HCT116 (cell line): ENCODE data around the gene SMCO1. TPM values are rescaled to one million over a fixed set of nuclear protein-coding genes. Genes with fewer than 3 reads are reported as not detected.
"Not testable (repeated sequence)": the region's sequence is repeated elsewhere in the genome, so short reads cannot be mapped to it uniquely, and the experiment has no call there.

Source experiments
- ATAC-seq: fragments of 200-7000 bp; cut with Tn5 transposase; 2 replicates; pipeline ENCODE4 v1.9.1; 2020; ENCODE audit warnings: mild to moderate bottlenecking, moderate library complexity
- BruUV-seq: library from RNA; stranded (reverse); fragments of 400-500 nt; replicated peaks from 2 replicates; lab custom pipeline; 2021; lab: Mats Ljungman, UMichigan
- CTCF ChIA-PET: fragments of 300-600 bp; sonication (Branson Sonifier 250); formaldehyde crosslinking; loops from one replicate; lab custom pipeline; 2021; ENCODE audit warnings: antibody characterized with exemption; lab: Charles Lee
- POLR2A ChIA-PET: fragments of 300-600, 350-600 bp; sonication (Branson Sonifier 250); formaldehyde crosslinking; loops from one replicate; lab custom pipeline; 2021; ENCODE audit warnings: antibody characterized with exemption; lab: Charles Lee
- RAD21 ChIA-PET, 2 experiments: fragments of 300-600 bp; sonication (Branson Sonifier 250); formaldehyde crosslinking; loops; one replicate each; lab custom pipeline; 2023; ENCODE audit warnings: low total read pairs in 2 of 2; ENCODE audit not compliant: uncharacterized antibody in 2 of 2, unreplicated experiment in 2 of 2, low non-redundant PET in 1 of 2; lab: Charles Lee
- DNase-seq: peaks from one replicate; pipeline ENCODE4 v3.0.0-alpha.2; 2010; ENCODE audit warnings: low read depth, low spot score
- H2AFZ ChIP-seq: fragments of 200-600 bp; shearing (Covaris generic), sonication (generic); 2 replicates; pipeline ENCODE4 v1.6.1; 2017; ENCODE audit warnings: low read depth, mixed run types, mixed read lengths, antibody characterized with exemption, low read length; ENCODE audit not compliant: poor library complexity, severe bottlenecking
- H3K27ac ChIP-seq: 2 replicates; pipeline ENCODE4 v1.5.1; 2012; ENCODE audit warnings: low read depth, low read length
- H3K27me3 ChIP-seq: fragments of 200-600 bp; sonication (generic); 2 replicates; pipeline ENCODE4 v1.6.1; 2016; ENCODE audit warnings: mixed run types, low read length, mixed read lengths; ENCODE audit not compliant: insufficient read depth
- H3K36me3 ChIP-seq, 2 experiments: fragments of 200-500 bp in 1 of 2; fragments of 200-600 bp in 1 of 2; sonication (Bioruptor generic) in 1 of 2; sonication (generic) in 1 of 2; 2 replicates each; pipeline versions ENCODE4 v1.5.1 to v1.6.1; 2014 to 2016; ENCODE audit warnings: low read length in 2 of 2, inconsistent platforms in 1 of 2, mixed read lengths in 1 of 2, mixed run types in 1 of 2; ENCODE audit not compliant: insufficient read depth in 2 of 2, control insufficient read depth in 1 of 2
- H3K4me1 ChIP-seq, 2 experiments: fragments of 200-600 bp in 1 of 2; sonication (generic) in 1 of 2; 2 replicates each; pipeline versions ENCODE4 v1.5.1 to v1.6.1; 2012 to 2017; ENCODE audit warnings: low read length in 2 of 2, inconsistent platforms in 1 of 2, mild to moderate bottlenecking in 1 of 2, mixed read lengths in 1 of 2, mixed run types in 1 of 2, moderate library complexity in 1 of 2; ENCODE audit not compliant: insufficient read depth in 2 of 2, control insufficient read depth in 1 of 2
- H3K4me2 ChIP-seq: fragments of 200-600 bp; sonication (generic); 2 replicates; pipeline ENCODE4 v1.6.1; 2017; ENCODE audit warnings: mixed run types, low read length, mixed read lengths
- H3K4me3 ChIP-seq, 2 experiments: fragments of 200-600 bp in 1 of 2; sonication (generic) in 1 of 2; replicated peaks in 1 of 2; 2 replicates each; pipeline ENCODE4 v1.5.1; 2011 to 2016; ENCODE audit warnings: low read length in 2 of 2, control low read depth in 1 of 2, low read depth in 1 of 2, mild to moderate bottlenecking in 1 of 2, mixed read lengths in 1 of 2, mixed run types in 1 of 2
- H3K79me2 ChIP-seq: fragments of 200-600 bp; sonication (generic); 2 replicates; pipeline ENCODE4 v1.6.1; 2017; ENCODE audit warnings: mild to moderate bottlenecking, mixed run types, low read length, moderate library complexity, mixed read lengths; ENCODE audit not compliant: insufficient read depth
- H3K9ac ChIP-seq: fragments of 200-600 bp; sonication (generic); 2 replicates; pipeline ENCODE4 v1.6.1; 2016; ENCODE audit warnings: low read length, mixed read lengths
- H3K9me2 ChIP-seq: fragments of 200-600 bp; sonication (generic), shearing (Covaris generic); 2 replicates; pipeline ENCODE4 v1.6.1; 2017; ENCODE audit warnings: mixed run types, mild to moderate bottlenecking, moderate library complexity; ENCODE audit not compliant: insufficient read depth
- H3K9me3 ChIP-seq, 2 experiments: fragments of 200-500 bp in 1 of 2; fragments of 200-600 bp in 1 of 2; sonication (Bioruptor generic) in 1 of 2; sonication (generic) in 1 of 2; 2 replicates each; pipeline ENCODE4 v1.6.1; 2014 to 2017; ENCODE audit warnings: low read length in 2 of 2, mixed read lengths in 2 of 2, inconsistent platforms in 1 of 2, low read depth in 1 of 2, mild to moderate bottlenecking in 1 of 2, mixed run types in 1 of 2, moderate library complexity in 1 of 2; ENCODE audit not compliant: control insufficient read depth in 1 of 2, insufficient read depth in 1 of 2
- H4K20me1 ChIP-seq: fragments of 200-600 bp; sonication (generic), shearing (Covaris generic); 2 replicates; pipeline ENCODE4 v1.6.1; 2017; ENCODE audit warnings: mixed run types, mild to moderate bottlenecking, moderate library complexity; ENCODE audit not compliant: insufficient read depth
- CBX3 ChIP-seq: IDR thresholded peaks from 2 replicates; pipeline ENCODE4 v1.6.1; 2012; ENCODE audit warnings: low read depth
- CEBPB ChIP-seq: IDR thresholded peaks from 2 replicates; pipeline ENCODE4 v1.6.1; 2012; ENCODE audit warnings: low read depth
- ELF1 ChIP-seq: IDR thresholded peaks from 2 replicates; pipeline ENCODE4 v1.6.1; 2012; ENCODE audit warnings: low read depth, borderline replicate concordance
- SRF ChIP-seq: IDR thresholded peaks from 2 replicates; pipeline ENCODE4 v1.6.1; 2012; ENCODE audit warnings: low read depth
- ZFX ChIP-seq: fragments of 450-650 bp; IDR thresholded peaks from 2 replicates; pipeline ENCODE4 v1.6.1; 2017
- intact Hi-C: fragments of 100-400 bp; cut with micrococcal nuclease; formaldehyde crosslinking; loops from 2 replicates; pipeline ENCODE4 v1.10.0; 2022
- total RNA-seq: library from RNA; stranded (reverse); gene quantifications from one replicate; pipeline ENCODE4 v1.2.1, GENCODE V29; 2021; ENCODE audit not compliant: unreplicated experiment
- TF ChIP-seq, protein P1 (sequence below), 3 experiments: fragments of 200-600 bp in 1 of 3; sonication (generic) in 1 of 3; IDR thresholded peaks in 2 of 3; conservative IDR thresholded peaks in 1 of 3; 2 replicates each; pipeline ENCODE4 v1.5.1; 2012 to 2017; ENCODE audit warnings: low read depth in 2 of 3, low read length in 2 of 3, antibody characterized with exemption in 1 of 3, borderline replicate concordance in 1 of 3, control low read depth in 1 of 3, mild to moderate bottlenecking in 1 of 3, mixed read lengths in 1 of 3, mixed run types in 1 of 3, moderate library complexity in 1 of 3; ENCODE audit not compliant: insufficient read depth in 1 of 3
- TF ChIP-seq, protein P2 (sequence below): IDR thresholded peaks from 2 replicates; pipeline ENCODE4 v1.6.1; 2012
- TF ChIP-seq, protein P3 (sequence below): IDR thresholded peaks from 2 replicates; pipeline ENCODE4 v1.6.1; 2011; ENCODE audit warnings: mild to moderate bottlenecking, low read length, moderate library complexity; ENCODE audit not compliant: insufficient replicate concordance; ENCODE audit errors: extremely low read depth

SMCO1 gene
- total RNA-seq, 1 experiment from 2014 or later: not detected

DNA sequence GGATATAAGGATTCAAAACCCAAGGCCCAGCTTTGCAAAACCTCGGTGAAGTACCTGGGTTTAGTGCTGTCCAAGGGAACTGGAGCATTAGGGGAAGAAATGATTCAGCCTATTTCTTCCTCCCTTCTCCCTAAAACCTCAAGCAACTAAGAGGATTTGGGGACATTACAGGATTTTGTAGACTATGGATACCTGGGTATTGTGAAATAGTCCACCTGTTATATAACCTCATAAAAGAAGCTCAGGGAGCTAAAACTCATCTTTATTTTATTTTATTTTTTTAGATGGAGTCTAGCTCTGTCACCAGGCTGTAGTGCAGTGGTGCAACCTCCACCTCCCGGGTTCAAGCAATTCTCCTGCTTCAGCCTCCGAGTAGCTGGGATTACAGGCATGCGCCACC lies 8.7 kb upstream of the SMCO1 start:
- no peak overlapping the region for H2AFZ ChIP-seq
- ATAC-seq (no peak), DNase-seq (no peak)
- no peaks in the 10 kb centered on the region for H3K36me3 ChIP-seq
- CTCF ChIA-PET: interaction anchor here (0.9 to 2.2 kb wide), 7 partner anchors 86 to 1075 kb away, joined by 3 to 16 read pairs (median 4); no protein-coding TSS in a partner anchor
- no TSS peak for BruUV-seq
- no peak overlapping the region for H3K4me3 ChIP-seq
- H3K79me2 ChIP-seq: no peaks in the 10 kb centered on the region
- TF ChIP-seq SRF (no peak), ZFX (no peak), CBX3 (no peak), ELF1 (no peak), CEBPB (no peak)
- TF ChIP-seq, protein P1, sequence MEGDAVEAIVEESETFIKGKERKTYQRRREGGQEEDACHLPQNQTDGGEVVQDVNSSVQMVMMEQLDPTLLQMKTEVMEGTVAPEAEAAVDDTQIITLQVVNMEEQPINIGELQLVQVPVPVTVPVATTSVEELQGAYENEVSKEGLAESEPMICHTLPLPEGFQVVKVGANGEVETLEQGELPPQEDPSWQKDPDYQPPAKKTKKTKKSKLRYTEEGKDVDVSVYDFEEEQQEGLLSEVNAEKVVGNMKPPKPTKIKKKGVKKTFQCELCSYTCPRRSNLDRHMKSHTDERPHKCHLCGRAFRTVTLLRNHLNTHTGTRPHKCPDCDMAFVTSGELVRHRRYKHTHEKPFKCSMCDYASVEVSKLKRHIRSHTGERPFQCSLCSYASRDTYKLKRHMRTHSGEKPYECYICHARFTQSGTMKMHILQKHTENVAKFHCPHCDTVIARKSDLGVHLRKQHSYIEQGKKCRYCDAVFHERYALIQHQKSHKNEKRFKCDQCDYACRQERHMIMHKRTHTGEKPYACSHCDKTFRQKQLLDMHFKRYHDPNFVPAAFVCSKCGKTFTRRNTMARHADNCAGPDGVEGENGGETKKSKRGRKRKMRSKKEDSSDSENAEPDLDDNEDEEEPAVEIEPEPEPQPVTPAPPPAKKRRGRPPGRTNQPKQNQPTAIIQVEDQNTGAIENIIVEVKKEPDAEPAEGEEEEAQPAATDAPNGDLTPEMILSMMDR (IDR thresholded peaks at IDR 0.05 in 2 of 3, conservative IDR thresholded peaks at IDR 0.05 in 1 of 3; ENCODE audit: borderline replicate concordance in 1 of 3, insufficient read depth in 1 of 3, low read depth in 2 of 3, low read length in 2 of 3): no peak
- TF ChIP-seq, protein P2, sequence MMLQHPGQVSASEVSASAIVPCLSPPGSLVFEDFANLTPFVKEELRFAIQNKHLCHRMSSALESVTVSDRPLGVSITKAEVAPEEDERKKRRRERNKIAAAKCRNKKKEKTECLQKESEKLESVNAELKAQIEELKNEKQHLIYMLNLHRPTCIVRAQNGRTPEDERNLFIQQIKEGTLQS: no peak
- TF ChIP-seq, protein P3, sequence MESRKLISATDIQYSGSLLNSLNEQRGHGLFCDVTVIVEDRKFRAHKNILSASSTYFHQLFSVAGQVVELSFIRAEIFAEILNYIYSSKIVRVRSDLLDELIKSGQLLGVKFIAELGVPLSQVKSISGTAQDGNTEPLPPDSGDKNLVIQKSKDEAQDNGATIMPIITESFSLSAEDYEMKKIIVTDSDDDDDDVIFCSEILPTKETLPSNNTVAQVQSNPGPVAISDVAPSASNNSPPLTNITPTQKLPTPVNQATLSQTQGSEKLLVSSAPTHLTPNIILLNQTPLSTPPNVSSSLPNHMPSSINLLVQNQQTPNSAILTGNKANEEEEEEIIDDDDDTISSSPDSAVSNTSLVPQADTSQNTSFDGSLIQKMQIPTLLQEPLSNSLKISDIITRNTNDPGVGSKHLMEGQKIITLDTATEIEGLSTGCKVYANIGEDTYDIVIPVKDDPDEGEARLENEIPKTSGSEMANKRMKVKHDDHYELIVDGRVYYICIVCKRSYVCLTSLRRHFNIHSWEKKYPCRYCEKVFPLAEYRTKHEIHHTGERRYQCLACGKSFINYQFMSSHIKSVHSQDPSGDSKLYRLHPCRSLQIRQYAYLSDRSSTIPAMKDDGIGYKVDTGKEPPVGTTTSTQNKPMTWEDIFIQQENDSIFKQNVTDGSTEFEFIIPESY: no peak
- H3K27me3 ChIP-seq: no peaks in the 10 kb centered on the region
- RAD21 ChIA-PET: no interaction called here
- no peaks in the 10 kb centered on the region for H3K9me3 ChIP-seq
- intact Hi-C loops: loop anchor here (10.0 kb wide), 1 partner anchor 661 kb away; no protein-coding TSS in a partner anchor
- no peak overlapping the region for H3K9ac ChIP-seq
- H3K9me2 ChIP-seq: no peaks in the 10 kb centered on the region
- H4K20me1 ChIP-seq: no peaks in the 10 kb centered on the region
- no peak overlapping the region for H3K27ac ChIP-seq
- POLR2A ChIA-PET: no interaction called here
- H3K4me2 ChIP-seq: no peak overlapping the region
- H3K4me1 ChIP-seq: peaks cover 2 to 23% of the 10 kb centered on the region in 2 experiments; a peak in 2 of 4 replicates

DNA sequence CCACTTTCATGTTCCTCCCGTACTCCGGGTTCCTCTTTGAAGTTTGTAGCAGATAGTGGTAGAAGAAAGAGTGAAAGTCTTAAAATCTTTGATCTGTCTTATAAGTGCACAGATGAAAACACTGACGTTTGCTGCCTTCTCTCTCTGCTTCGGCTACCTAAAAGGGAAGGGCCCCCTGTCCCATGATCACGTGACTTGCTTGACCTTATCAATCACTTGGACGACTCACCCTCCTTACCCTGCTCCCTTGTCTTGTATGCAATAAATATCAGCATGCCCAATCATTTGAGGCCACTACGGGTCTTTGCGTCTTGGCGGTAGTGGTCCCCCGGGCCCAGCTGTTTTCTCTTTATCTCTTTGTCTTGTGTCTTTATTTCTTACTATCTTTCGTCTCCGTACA lies 6.1 kb upstream of the SMCO1 start:
- H3K9me2 ChIP-seq, H4K20me1 ChIP-seq, BruUV-seq, ATAC-seq, H3K27ac ChIP-seq, H3K4me3 ChIP-seq, H3K27me3 ChIP-seq, H3K9me3 ChIP-seq, H2AFZ ChIP-seq, H3K4me1 ChIP-seq, H3K36me3 ChIP-seq, H3K79me2 ChIP-seq, RAD21 ChIA-PET, CTCF ChIA-PET, POLR2A ChIA-PET, DNase-seq, H3K9ac ChIP-seq, H3K4me2 ChIP-seq: not testable (repeated sequence)
- intact Hi-C loops: loop anchor here (10.0 kb wide), 1 partner anchor 664 kb away; no protein-coding TSS in a partner anchor
